Keratinocyte (primary cell): ENCODE measurements around the gene ATP5F1B.

Experiments used
- CTCF ChIP-seq, 3 experiments: IDR thresholded peaks in 1 of 3; conservative IDR thresholded peaks in 1 of 3; optimal IDR thresholded peaks in 1 of 3; 2 replicates in 2 of 3; 3 replicates in 1 of 3; pipeline versions ENCODE3 to v1.5.1; 2011; ENCODE audit warnings: low read length in 3 of 3, mild to moderate bottlenecking in 3 of 3, moderate library complexity in 2 of 3, control low read depth in 1 of 3, inconsistent platforms in 1 of 3; ENCODE audit not compliant: insufficient read depth in 2 of 3; ENCODE audit errors: extremely low read depth in 1 of 3
- EZH2 ChIP-seq: IDR thresholded peaks from one replicate; pipeline ENCODE4 v1.6.1; 2012; ENCODE audit warnings: inconsistent platforms, mild to moderate bottlenecking, low read length, moderate library complexity

- TF ChIP-seq CTCF (optimal IDR thresholded peaks at IDR 0.05 in 1 of 3, IDR thresholded peaks at IDR 0.05 in 1 of 3, conservative IDR thresholded peaks at IDR 0.05 in 1 of 3; ENCODE audit: extremely low read depth in 1 of 3, insufficient read depth in 2 of 3, low read length in 3 of 3) (no peak), EZH2 (no peak)
Measured at GRCh38 chr12:56626701-56627100, 19.1 kb downstream of the ATP5F1B start.
